ENCODE data around the gene BBOF1.

BBOF1 gene

GRCh38 chr14:74089251-74090020 is 70.3 kb downstream of the BBOF1 start:
- DNase-seq (ENCODE audit: low read depth in 2 of 2): no peak

DNA sequence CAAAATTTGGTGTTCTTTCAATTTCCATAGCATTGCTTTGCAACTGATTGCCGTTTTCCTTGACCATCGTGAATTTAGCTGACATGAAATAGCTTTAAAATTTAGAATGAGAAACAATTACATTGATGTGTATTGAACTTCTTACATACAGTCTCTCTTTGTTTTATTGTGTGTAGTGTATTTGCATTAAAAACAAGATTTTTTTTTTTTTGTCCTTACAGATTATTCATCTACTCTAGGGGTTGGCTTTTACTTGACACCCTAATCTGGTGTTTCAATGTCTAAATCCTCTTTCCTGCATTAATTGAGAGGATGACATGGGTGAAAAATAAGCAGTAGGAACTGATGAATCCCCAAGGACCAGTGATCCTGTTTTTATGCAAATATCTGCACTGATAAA is 86.2 kb downstream of the BBOF1 start:
- DNase-seq (ENCODE audit: low read depth in 2 of 2): no peak

DNA sequence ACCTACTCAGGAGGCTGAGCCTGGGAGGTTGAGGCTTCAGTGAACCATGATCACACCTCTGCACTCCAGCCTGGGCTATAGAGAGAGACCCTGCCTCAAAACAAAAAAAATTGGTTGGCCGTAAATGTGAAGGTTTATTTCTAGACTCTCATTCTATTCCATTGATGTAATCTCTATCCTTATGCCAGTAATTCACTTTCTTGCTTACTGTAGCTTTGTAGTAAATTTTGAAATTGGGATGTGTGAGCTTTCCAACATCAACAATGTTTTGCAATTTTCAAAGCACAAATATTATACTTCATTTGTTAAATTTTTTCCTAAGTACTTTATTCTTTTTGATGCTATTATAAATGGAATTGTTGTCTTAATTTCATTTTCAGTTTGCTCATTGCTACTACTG is 90.2 kb downstream of the BBOF1 start:
- DNase-seq (ENCODE audit: low read depth in 2 of 2): no peak

DNA sequence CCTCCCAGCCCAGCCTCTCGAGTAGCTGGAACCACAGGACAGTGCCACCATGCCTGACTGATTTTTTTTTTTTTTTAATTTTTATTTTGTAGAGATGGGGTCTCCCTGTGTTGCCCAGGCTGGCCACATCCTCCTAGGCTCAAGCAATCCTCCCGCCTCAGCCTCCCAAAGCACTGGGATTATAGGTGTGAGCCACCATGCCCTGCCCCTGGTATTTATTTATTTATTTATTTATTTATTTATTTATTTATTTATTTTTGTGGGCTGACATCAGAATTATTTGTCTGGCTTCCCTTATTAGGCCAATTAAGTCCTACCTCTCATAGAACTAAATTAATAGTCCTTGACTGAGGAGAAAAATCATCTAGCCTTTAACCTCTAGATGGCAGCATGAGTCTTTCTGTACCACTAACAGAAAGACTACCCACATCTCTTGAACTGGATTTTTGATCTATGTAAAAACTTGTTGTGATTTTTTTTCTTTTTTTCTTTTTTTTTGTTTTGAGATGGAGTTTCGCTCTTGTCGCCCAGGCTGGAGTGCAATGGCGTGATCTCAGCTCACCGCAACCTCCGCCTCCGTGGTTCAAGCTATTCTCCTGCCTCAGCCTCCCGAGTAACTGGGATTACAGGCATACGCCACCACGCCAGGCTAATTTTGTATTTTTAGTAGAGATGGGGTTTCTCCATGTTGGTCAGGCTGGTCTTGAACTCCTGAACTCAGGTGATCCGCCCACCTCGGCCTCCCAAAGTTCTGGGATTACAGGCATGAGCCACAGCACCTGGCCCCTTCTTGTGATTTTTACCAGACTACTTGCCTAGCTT is 92.5 kb downstream of the BBOF1 start:
- peak; percentile 18 to 29 for DNase-seq (ENCODE audit: low read depth in 2 of 2)
